ENCODE data around the gene LENG1. TPM values are rescaled to one million over a fixed set of nuclear protein-coding genes. Genes with fewer than 3 reads are reported as not detected.
A peak's percentile ranks its signal among the peaks of the same experiment; 100 is the strongest.
"Not testable (repeated sequence)": the region's sequence is repeated elsewhere in the genome, so short reads cannot be mapped to it uniquely, and the experiment has no call there.

Gene LENG1
- 4.7 and 4.8 TPM in 2 replicates for total RNA-seq

DNA sequence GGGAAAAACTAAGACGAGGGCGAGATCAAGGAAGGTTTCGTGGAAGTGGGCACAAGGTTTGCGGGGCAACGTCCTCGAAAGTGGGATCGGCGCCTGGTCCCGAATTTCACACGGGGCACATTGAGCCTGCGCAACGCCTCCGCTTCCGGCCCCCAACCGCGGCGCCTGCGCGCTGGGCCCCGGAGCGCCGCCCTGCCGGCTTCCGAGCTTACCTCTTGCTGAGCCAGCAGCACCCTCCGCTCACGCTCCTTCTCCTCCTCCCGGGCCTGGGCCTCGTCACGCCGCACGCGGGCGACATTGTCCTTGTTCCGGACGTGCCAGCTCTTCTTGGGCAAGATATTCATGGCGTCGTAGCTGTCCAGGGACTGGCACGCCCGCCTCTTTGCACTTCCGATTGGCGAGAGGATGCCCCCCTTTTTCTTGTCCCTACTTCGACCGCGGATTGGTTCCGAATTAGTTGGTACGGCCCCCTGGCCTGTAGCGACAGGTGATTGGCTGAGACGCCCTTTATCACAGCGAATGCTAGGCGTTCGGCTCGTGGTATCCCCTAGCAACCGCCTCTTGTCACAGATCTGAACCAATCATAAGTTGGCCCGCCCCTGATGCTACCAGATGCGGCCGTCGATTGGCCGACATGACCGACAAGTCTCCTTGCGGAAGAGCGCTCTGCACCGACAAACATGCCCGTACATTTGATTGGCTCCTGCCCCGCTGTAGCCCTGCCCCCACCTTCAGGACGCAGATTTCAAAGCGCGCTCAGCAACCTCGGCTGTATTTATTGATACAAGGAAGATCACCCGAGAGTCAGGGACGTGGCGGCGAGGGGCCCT, at the start of gene LENG1:
Gene LENG1, minus strand, starts transcription at position 370 of the 830 bp plus-strand sequence. Its CDS starts 26 bp downstream, at position 344.
- TF ChIP-seq, protein P1, sequence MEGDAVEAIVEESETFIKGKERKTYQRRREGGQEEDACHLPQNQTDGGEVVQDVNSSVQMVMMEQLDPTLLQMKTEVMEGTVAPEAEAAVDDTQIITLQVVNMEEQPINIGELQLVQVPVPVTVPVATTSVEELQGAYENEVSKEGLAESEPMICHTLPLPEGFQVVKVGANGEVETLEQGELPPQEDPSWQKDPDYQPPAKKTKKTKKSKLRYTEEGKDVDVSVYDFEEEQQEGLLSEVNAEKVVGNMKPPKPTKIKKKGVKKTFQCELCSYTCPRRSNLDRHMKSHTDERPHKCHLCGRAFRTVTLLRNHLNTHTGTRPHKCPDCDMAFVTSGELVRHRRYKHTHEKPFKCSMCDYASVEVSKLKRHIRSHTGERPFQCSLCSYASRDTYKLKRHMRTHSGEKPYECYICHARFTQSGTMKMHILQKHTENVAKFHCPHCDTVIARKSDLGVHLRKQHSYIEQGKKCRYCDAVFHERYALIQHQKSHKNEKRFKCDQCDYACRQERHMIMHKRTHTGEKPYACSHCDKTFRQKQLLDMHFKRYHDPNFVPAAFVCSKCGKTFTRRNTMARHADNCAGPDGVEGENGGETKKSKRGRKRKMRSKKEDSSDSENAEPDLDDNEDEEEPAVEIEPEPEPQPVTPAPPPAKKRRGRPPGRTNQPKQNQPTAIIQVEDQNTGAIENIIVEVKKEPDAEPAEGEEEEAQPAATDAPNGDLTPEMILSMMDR (IDR thresholded peaks at IDR 0.05; ENCODE audit: insufficient read depth, low read depth, low read length): peak; percentile 30
- peak within 1 kb of the TSS; percentile 88 for H3K4me3 ChIP-seq (ENCODE audit: low read depth, low read length)

DNA sequence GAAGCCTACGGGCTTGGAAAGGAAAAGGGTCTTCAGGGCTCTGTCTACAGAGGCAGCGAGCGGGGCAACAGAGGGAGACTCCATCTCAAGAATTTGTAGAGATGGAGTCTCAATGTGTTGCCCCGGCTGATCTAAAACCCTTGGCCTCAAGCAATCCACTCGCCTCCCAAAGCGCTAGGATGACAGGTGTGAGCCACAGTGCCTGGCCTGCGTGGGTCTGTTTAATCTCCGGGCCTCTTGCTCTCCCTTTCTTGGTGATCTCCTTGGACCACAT, 49.2 kb upstream of the LENG1 start:
- DNase-seq (ENCODE audit: low read depth): no peak

More for the DNA sequence above, at the start of gene LENG1:
- peak; percentile 100 for DNase-seq (ENCODE audit: low read depth)

DNA sequence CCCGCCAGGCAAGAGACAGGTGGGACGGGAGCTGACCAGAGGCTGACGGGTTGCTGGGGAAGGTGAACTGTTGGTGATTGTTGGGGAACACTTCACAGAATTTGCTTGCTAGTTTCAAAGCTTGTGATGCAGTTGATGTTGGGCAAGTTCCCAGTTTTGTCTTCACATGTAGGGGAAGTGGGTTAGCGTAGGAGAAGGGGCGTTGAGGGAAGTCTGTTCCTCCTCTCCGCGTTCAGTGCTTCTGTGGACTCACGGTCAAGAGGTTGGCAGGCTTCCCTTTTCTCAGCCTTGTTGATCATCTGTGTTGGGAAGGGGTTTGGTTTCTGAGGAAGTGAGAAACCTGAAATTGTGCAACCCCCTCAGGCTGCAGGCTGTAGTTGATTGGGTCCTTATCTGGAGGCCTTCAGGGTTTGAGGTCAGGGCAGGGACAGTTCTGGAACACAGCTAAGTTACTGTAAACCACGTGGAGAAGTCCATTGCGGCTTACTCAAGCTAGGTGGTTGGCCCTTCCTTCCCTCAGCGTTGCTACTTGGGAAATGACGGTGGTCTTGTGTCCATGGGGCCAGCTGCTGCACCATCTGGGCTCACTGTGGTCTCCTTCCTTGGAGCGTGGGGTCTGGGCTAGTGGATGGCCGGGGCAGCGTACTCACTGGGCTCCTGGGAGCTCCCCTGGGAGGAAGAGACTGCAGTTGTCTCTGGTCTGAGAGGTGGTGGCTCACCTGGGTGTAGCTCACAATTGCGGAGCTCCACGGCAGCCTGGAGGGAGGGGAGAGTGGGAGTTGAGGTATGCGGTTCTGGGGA, 48.7 kb upstream of the LENG1 start:
- peak overlapping the region; percentile 16 for H3K4me3 ChIP-seq (ENCODE audit: low read depth, low read length)
- DNase-seq (ENCODE audit: low read depth): peak; percentile 100
- TF ChIP-seq, protein P1 (IDR thresholded peaks at IDR 0.05; ENCODE audit: insufficient read depth, low read depth, low read length): no peak

More for the DNA sequence above, 49.2 kb upstream of the LENG1 start:
- TF ChIP-seq, protein P1 (IDR thresholded peaks at IDR 0.05; ENCODE audit: insufficient read depth, low read depth, low read length): no peak
- H3K4me3 ChIP-seq (ENCODE audit: low read depth, low read length): peak overlapping the region; percentile 16

DNA sequence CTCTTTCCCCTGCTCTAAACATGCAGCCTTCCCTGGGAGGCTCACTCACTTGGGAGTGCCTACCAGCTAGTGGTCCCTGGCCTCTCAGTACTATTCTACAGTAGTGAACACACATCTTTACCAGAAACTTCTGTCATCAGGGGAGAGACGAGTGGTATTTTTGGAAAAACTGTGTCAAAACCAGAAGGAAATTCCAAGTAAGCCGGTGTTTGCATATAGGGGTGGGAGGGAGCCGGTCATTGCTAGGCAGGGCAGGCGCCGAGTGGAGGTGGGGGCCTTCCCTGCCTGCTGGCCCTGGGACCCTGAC, 48.1 kb upstream of the LENG1 start:
- TF ChIP-seq, protein P1 (IDR thresholded peaks at IDR 0.05; ENCODE audit: insufficient read depth, low read depth, low read length): no peak
- H3K4me3 ChIP-seq (ENCODE audit: low read depth, low read length): no peak overlapping the region
- no peak for DNase-seq (ENCODE audit: low read depth)

DNA sequence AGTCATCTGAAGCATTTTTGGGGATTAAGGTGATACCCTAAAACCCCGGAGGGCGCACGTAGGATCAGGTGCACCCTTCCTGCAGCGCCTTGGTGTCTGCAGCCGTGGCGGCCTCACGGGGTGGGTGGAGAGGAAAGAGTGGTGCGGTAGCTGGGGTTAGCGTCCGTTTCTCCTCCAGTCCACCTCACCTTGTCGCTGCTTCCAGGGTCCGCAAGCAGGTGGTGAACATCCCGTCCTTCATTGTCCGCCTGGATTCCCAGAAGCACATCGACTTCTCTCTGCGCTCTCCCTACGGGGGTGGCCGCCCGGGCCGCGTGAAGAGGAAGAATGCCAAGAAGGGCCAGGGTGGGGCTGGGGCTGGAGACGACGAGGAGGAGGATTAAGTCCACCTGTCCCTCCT, 47.7 kb upstream of the LENG1 start:
- not testable (repeated sequence) for H3K4me3 ChIP-seq (ENCODE audit: low read depth, low read length); DNase-seq (ENCODE audit: low read depth)

DNA sequence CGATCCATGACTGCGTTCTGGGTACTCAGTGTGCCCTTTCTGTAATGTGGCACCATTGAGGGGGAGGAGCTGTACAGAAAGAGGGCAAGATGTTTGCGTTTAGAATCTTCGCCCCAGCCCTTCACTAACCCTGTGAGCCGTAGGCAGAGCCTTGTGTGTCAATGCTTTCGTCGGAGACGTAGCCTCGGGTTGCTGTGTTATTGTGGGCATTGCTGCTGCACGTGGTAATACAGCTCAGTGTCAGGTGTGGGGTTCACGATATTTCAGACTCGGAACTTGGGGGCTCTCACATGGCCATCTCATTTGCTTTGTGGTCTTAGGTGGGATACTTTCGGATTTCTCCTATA, 47.3 kb upstream of the LENG1 start:
- TF ChIP-seq, protein P1 (IDR thresholded peaks at IDR 0.05; ENCODE audit: insufficient read depth, low read depth, low read length): no peak
- DNase-seq (ENCODE audit: low read depth): no peak
- H3K4me3 ChIP-seq (ENCODE audit: low read depth, low read length): no peak overlapping the region

DNA sequence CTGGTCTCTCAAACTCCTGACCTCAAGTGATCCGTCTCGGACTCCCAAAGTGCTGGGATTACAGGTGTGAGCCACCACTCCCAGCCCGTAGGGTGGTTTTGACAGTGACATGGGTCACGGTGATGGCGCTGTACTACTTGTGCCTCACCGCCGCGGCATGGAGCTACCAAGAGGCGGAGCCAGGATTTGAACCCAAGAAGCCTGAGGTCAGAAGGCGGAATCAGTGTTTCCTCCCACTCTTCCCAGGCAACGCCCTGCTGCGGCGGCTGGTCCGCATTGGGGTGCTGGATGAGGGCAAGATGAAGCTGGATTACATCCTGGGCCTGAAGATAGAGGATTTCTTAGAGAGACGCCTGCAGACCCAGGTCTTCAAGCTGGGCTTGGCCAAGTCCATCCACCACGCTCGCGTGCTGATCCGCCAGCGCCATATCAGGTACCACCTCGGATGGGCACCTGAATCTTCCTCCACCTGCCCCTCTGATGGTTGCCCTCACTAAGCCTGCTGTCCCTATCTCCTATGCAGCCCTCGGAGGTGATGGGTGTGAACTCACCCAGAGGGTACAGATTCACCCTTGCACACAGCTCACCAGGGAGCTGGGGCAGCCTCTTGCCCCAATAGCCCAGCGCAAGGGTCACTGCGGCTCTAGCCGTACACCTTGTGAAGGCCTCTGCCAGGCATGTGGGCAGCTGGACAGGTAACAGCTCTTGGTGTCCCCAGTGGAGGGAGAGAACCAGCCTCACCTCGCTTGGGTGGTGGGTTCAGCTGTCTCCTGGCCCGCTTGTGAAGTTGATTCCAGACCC, 46.7 kb upstream of the LENG1 start:
- TF ChIP-seq, protein P1 (IDR thresholded peaks at IDR 0.05; ENCODE audit: insufficient read depth, low read depth, low read length): no peak
- no peak for DNase-seq (ENCODE audit: low read depth)
- H3K4me3 ChIP-seq (ENCODE audit: low read depth, low read length): peak overlapping the region; percentile 9
